Measurements from ENCODE around the gene ALDOB. TPM values are rescaled to one million over a fixed set of nuclear protein-coding genes. Genes with fewer than 3 reads are reported as not detected.

ALDOB gene
- total RNA-seq, 1 donor from 2014 or later, result not detected

GRCh38 chr9:101443364-101443771 is 7.8 kb upstream of the ALDOB start:
- no peaks in the 10 kb centered on the region for H3K27me3 ChIP-seq (ENCODE audit: control insufficient read depth, insufficient read depth, low read length)
- no peak overlapping the region for H3K4me3 ChIP-seq (ENCODE audit: low read depth, low read length)
- no peak for FAIRE-seq
- TF ChIP-seq CTCF (IDR thresholded peaks at IDR 0.05; ENCODE audit: insufficient read depth, low read length, severe bottlenecking), result no peak
- H3K36me3 ChIP-seq (ENCODE audit: control insufficient read depth, insufficient read depth, low read length), result no peaks in the 10 kb centered on the region
- no peak for DNase-seq (ENCODE audit: low read depth)

GRCh38 chr9:101442736-101443135 is 7.2 kb upstream of the ALDOB start:
- H3K4me3 ChIP-seq (ENCODE audit: low read depth, low read length), result no peak overlapping the region
- no peaks in the 10 kb centered on the region for H3K27me3 ChIP-seq (ENCODE audit: control insufficient read depth, insufficient read depth, low read length)
- no peak for FAIRE-seq
- TF ChIP-seq CTCF (IDR thresholded peaks at IDR 0.05; ENCODE audit: insufficient read depth, low read length, severe bottlenecking), result no peak
- no peaks in the 10 kb centered on the region for H3K36me3 ChIP-seq (ENCODE audit: control insufficient read depth, insufficient read depth, low read length)
- no peak for DNase-seq (ENCODE audit: low read depth)

GRCh38 chr9:101442318-101442717 is 6.7 kb upstream of the ALDOB start:
- Histone ChIP-seq H3K36me3 (ENCODE audit: control insufficient read depth, insufficient read depth, low read length) (no peaks in the 10 kb centered on the region), H3K27me3 (ENCODE audit: control insufficient read depth, insufficient read depth, low read length) (no peaks in the 10 kb centered on the region), H3K4me3 (ENCODE audit: low read depth, low read length) (no peak overlapping the region)
- TF ChIP-seq CTCF (IDR thresholded peaks at IDR 0.05; ENCODE audit: insufficient read depth, low read length, severe bottlenecking), result no peak
- DNase-seq (ENCODE audit: low read depth) (no peak), FAIRE-seq (no peak)

- Histone ChIP-seq H3K36me3 (ENCODE audit: control insufficient read depth, insufficient read depth, low read length) (no peaks in the 10 kb centered on the region), H3K27me3 (ENCODE audit: control insufficient read depth, insufficient read depth, low read length) (no peaks in the 10 kb centered on the region), H3K4me3 (ENCODE audit: low read depth, low read length) (no peak overlapping the region)
- DNase-seq (ENCODE audit: low read depth), result no peak
- no peak for TF ChIP-seq CTCF (IDR thresholded peaks at IDR 0.05; ENCODE audit: insufficient read depth, low read length, severe bottlenecking)
- no peak for FAIRE-seq
Measured at GRCh38 chr9:101440714-101441230, 5.2 kb upstream of the ALDOB start.

- no peaks in the 10 kb centered on the region for H3K27me3 ChIP-seq (ENCODE audit: control insufficient read depth, insufficient read depth, low read length)
- no peaks in the 10 kb centered on the region for H3K36me3 ChIP-seq (ENCODE audit: control insufficient read depth, insufficient read depth, low read length)
- DNase-seq (ENCODE audit: low read depth) (no peak), FAIRE-seq (no peak)
- H3K4me3 ChIP-seq (ENCODE audit: low read depth, low read length), result no peak overlapping the region
- TF ChIP-seq CTCF (IDR thresholded peaks at IDR 0.05; ENCODE audit: insufficient read depth, low read length, severe bottlenecking), result no peak
Measured at GRCh38 chr9:101438523-101438922, 2.9 kb upstream of the ALDOB start.

GRCh38 chr9:101437806-101438232 is 2.2 kb upstream of the ALDOB start:
- DNase-seq (ENCODE audit: low read depth) (no peak), FAIRE-seq (no peak)
- TF ChIP-seq CTCF (IDR thresholded peaks at IDR 0.05; ENCODE audit: insufficient read depth, low read length, severe bottlenecking), result no peak
- no peaks in the 10 kb centered on the region for H3K36me3 ChIP-seq (ENCODE audit: control insufficient read depth, insufficient read depth, low read length)
- no peak overlapping the region for H3K4me3 ChIP-seq (ENCODE audit: low read depth, low read length)
- H3K27me3 ChIP-seq (ENCODE audit: control insufficient read depth, insufficient read depth, low read length), result no peaks in the 10 kb centered on the region

Measured in bronchial epithelial cell (primary cell).